HG02623 (cell line): ENCODE measurements around the gene SH3RF3.

Experiments used
- ATAC-seq: cut with Tn5 transposase; IDR thresholded peaks from one replicate; pipeline ENCODE4 v1.9.1; 2021; ENCODE audit warnings: moderate library complexity; ENCODE audit not compliant: unreplicated experiment

SH3RF3 gene

DNA sequence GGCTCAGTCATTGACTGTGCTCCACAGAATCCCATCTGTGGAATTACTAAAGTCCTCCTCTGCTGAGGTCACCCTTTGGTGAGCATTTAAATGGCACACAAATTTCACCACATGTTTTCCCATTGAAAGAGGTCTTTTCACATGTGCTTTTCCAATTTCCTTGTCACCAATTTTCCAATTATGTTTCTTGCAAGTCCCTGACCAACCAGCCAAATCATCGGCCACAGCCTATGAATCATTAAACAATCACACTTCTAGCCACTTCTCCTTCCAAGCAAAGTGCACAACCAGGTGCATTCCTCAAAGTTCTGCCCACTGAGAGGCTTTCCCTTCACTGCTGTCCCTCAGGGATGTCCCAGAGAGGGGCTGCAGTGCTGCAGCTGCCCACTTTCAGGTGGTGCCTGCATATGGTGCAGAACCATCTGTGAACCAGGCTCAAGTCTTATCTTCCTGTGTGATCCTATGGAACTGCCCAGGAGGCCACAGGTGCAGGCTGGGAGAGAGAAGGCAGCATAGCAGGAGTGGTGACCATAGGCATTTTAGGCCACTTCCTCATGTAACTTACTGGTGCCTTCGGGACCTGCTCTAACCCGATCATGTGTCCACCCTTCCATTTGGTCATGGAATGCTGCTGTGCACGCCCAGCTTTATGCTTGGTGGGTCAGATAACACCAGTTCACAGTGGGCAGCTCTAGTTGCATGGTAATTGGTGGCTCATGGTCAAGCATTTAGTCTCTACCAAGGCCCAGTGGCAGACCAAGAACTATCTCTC lies 331.7 kb downstream of the SH3RF3 start:
- no peak for ATAC-seq

DNA sequence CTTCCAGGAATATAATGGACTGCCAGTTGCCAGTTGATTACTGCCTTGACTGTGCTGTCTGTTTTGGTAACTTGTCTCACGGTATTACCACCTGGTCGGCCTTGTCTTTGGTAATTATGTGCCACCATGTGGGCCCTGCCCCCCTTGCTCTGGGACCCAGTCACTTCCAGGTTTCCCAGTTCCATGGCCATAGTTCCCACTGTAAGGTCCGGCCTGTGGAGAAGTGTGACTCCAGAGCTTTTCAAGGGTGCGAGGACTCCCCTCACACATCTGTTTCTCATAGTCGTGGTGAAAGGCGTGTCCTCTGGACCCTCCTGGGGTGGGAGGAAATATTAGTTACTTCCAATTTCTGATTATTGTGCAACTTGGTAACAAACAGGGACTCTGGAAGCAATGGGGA lies 334.2 kb downstream of the SH3RF3 start:
- ATAC-seq = no peak

DNA sequence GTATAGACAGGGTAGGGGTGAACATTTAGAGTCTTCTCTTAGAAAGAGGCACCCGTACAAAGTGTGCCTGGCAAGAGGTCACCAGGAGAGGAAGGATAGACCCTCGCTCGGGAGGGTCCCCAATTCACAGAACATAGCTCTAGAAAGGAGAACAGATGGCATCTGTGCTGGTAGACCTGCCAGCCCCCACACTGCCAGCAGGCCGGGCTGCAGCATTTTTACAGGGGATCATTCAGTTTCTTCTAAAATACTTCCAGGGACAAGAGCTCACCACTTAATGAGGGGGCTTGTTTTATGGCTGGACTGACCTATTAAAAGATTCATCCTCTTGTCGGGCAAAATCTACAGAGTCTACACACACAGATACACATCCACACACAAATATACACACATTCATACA lies 334.9 kb downstream of the SH3RF3 start:
- no peak for ATAC-seq

DNA sequence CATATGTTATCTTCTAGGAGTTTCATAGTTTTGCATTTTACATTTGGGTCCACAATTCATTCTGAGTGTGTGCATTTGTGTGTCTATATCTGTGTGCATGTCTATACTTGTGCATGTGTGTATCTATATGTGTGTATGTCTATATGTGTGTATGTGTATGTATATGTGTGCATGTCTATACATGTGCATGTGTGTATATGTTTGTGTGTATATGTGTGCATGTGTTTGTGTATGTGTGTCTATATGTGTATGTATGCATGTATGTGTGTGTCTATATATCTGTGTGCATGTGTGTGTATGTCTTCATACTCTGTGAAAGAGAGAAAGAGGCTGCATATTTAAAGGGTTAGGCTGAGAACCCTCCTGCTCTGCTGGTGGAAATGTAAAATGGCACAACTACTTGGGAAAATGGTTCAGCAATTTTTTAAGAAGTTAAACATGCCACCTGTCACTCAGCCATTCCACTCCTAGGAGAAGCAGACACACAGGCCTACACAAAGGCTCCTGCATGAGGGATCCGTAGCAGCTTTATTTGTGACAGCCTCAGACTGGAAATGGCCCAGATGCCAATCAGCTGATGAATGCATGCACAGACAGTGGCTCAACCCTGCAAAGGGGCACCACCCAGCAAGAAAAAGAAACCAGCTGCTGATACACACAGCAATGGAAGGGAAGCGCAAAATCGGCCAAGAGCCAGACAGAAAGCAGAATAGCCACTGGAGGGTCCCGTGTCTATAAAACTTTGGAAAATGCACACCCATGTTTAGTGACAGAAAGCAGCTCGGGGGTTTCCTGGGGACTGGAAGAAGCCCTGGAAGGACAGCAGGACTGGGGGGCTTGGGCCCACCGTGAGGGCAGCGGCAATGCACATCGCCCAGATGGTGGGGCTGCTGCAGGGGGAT lies 337.9 kb downstream of the SH3RF3 start:
- ATAC-seq = no peak

DNA sequence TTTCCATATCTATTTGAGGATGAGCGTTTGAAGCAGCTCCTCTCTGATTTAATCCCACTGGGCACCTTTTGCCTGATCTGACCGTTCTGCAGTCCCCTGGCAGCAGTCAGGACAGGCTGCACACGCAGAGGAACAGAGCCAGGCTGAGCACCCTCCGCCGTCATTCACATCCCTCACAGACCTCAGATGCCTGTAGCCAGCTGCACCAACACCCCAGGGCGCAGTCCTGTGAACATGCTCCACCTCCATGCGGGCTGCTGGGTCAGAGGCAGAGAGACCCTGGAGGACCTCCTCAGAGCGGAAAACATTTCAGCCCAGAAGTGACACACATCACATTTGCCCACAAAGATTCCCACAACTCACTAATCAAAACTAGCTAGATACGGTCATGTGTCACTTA lies 338.7 kb downstream of the SH3RF3 start:
- no peak for ATAC-seq

DNA sequence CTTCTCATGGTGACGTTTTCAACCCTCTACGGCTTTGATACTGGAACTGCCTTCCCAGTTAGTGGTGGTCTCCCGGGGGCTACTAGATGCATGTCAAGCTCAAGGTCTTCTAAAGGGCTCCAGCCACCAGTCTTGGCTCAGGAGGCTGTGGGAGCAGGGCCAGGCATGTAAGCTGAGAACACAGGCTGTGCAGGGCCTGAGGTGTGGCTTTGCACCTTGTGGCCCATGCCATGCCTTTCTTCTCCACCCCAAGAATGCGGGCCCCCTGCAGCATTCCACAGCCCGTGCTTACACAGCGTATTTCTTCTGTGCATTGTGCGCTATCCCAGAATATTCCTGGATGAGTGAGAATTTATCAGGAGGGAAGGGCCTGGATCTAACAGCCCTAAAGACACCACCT lies 339.9 kb downstream of the SH3RF3 start:
- ATAC-seq = no peak

DNA sequence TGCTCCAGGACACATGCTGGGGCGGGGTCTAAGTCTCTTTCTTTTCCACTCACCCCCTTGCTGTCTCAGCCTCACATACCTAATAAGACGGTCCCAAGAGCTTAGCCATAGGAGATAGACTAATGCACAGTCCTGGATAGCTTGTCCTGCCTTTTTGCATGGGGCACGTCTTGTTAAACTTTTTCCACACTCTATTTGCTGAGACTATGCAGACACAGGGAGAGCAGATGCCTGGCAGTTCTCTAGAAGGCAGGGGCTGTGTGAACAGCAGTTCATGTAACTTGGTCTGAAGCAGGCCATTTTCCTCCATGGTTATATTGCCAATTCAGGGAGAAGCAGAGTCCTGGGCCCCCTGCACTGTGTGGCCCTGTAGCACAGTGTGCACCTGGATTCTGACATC lies 342.7 kb downstream of the SH3RF3 start:
- ATAC-seq = no peak

DNA sequence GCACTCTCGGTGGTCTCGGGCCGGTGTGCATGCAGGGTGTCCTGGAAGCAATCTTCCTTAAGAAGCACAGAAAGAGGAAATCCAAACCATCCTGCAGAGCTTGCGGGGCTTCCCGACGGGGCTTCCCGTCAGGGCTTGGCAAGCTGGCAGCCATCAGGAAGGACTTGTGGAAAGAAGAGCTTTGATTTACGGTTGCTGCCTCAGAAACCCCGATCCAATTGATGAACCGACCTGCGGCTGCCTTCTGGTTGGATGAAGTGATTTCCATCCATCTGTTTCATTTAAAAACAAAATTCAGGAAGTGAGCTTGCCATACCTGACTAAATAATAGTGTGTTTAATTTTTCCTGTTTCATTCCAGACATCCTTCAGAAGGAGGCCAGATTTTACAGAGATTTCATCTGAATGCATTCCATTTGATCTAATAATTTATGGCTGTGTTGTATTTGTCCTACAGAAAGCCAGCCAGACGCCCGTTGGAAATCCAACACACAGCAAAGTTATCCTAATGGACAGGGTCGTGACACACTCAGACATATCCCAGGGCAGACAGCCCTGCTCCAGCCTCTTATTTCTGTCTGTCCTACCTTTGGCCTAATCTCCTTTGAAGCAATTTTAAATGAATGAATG lies 343.4 kb downstream of the SH3RF3 start:
- ATAC-seq = no peak

DNA sequence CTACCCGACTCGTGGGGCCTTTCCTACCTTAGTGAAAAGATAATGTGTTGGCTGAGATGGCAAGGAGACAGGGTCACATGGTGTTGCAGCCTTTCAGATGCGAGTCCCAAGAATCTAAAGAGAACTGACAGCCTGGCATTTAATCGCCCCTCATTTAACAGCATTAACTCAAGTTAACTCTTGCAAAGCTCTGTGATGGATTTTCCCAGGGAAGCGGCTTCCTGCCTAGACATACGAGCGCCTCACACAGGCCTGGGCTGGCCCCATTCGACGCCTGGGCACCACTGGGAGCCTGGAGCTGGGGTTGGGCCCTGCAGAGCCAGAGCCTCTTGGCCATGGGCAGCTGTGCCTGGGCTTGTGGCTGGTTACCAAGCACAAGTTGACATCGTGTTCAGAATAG lies 344.0 kb downstream of the SH3RF3 start:
- ATAC-seq = no peak

DNA sequence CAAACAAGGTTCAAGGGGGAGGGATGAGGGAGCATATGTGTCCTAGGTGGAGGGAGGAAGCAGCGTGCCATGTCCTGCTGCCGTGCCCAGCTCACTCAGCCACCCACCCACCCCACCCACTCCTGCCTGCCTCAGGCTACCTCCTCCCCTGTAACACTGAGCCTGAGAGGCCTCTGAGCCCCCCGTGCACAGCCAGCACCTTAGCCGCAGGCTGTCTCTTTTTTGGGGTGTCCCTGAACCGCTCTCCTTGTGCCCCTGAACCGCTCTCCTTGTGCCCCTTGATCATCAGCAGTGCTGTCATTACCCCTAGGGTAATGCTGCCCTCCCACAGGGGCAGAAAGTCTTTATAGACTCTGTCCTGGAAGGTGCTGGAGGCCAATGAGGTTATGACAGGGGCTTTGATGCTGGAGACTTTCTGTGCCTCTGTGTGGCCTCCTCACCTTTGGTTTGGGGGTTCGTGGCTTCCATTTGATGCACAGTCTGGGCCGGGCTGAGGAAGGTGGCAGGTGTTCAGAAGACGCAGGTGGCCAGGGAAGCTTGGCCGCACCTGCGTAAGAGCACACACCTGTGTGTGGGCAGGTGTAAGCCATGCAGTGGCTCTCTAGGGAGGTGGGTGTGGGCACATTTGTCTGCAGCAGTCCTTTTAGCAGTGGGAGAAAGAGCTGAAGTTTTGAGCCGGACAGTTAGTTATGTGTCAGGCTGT lies 344.8 kb downstream of the SH3RF3 start:
- ATAC-seq = no peak

DNA sequence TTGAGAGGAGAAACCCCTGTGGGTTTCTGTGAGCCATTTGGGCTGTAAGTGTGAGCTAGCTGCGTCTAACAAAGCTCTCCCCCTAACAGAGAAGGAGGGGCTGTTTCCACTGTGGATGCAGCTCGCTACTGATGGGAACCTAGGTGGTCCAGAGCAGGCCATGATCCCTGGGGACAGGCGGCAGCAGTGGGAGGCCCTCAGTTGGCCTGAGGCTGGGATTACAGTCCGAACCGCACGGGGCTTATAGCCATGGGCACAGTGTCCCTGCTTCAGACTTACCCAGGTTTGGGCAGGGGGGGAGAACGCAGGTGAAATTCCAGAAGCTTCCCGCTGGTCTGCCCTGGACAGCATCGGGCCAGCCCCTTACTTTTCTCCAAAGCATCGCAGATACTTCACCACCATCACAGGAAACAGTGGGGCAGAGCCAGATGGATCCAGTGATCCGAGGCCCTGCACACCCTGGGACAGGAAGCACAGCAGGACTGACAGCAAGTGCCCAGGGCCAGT lies 345.4 kb downstream of the SH3RF3 start:
- ATAC-seq = no peak

DNA sequence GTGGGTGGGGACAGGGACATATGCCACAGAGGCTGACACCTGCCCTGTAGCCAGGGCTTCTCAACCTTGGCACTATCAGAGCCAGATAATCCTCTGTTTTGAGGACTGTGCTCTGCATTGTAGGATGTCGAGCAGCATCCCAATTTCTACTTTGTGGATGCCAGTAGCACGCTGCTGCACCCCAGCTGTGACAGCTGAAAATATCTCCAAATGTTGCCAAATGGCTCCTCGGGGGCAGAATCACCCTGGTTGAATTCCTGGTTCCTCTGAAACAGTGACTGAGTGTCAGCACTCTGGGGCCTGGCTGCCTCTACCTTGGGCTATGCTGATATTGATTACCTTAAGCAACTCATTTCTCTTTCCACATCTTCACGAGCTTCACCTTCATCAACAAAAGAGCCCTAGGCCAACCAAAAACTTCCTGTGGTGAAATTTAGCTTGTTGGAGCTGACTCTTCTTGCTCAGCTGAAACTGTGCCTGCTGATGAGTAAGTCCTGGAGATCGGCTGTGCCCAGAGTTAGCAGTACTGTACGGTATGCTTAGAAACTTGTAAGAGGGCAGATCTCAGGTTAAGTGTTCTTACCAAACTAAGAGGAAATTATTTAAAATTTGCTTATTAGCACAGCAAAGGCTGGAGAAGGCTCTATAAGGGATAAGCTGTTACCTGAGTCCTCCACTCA lies 346.7 kb downstream of the SH3RF3 start:
- ATAC-seq = no peak

DNA sequence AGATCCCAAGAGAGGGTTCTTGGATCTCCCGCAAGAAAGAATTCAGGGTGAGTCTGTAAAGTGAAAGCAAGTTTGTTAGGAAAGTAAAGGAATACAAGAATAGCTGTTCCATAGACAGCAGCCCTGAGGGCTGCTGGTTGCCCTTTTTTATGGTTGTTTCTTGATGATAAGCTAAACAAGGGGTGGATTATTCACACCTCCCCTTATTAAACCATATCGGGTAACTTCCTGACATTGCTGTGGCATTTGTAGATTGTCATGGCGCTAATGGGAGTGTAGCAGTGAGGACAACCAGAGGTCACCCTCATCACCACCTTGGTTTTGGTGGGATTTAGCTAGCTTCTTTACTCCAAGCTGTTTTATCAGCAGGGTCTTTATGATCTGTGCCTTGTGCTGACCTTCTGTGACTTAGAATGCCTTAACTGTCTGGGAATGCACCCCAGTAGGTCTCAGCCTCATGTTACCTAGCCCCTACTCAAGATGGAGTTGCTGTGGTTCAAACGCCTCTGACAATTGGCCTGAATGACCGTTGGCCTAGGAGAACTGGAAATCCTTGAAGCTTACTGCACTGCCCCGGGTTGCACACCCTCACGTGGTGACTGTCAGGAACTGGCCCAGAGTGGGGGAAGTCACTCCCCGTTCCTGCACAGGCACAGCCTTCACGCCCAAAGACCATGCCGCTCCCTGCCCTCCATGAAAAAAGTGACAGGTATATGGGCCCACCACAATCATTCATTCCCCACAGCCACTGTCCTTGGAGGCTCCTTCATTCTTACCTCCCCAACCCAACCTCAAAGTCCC lies 347.8 kb downstream of the SH3RF3 start:
- no peak for ATAC-seq

DNA sequence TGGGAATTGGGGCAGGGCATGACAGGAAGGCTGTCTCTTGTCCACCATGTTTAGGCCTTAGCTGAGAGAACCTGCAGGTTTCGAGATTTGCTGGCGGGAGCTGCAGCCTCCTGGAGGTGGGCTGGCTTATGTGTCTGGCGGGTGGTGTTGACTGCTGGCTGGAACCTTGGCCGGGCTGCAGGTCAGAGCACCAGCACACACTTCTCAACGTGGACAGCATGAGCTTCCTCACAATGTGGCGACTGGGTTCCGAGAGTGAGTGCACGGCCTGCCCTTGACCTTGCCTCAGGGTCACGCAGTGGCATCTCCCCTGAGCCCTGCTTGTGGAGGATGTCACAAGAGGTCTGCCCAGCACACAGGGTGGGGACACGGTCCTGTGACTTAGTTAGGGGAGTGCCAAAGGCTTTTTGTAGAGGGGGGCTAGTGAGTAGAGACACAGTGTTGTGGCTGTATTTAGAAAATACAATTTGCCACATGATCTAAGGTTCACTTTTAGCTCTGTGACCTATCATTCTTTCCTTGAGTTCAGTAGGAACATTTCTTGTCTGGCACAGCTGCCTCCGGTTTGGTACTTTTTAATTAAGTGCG lies 350.0 kb downstream of the SH3RF3 start:
- ATAC-seq = no peak

DNA sequence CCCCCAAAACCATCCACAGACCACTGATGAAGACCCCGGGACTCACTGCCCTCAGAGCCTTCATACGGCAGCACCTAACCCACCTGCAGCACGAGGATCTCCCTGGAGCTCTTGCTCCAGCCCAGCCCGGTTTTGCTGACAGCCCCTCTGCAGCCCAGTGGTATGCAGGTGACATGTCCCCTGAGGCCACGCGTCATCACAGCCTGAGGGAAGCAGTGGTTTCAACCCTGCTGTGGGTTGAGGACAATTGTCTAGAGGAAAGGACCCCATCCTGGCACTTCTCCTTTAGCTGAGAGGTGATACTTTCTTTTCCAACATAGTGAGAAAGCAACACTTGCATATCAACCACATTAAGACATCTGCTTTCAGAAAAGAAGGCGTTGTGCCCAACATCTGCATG lies 350.8 kb downstream of the SH3RF3 start:
- ATAC-seq = no peak

DNA sequence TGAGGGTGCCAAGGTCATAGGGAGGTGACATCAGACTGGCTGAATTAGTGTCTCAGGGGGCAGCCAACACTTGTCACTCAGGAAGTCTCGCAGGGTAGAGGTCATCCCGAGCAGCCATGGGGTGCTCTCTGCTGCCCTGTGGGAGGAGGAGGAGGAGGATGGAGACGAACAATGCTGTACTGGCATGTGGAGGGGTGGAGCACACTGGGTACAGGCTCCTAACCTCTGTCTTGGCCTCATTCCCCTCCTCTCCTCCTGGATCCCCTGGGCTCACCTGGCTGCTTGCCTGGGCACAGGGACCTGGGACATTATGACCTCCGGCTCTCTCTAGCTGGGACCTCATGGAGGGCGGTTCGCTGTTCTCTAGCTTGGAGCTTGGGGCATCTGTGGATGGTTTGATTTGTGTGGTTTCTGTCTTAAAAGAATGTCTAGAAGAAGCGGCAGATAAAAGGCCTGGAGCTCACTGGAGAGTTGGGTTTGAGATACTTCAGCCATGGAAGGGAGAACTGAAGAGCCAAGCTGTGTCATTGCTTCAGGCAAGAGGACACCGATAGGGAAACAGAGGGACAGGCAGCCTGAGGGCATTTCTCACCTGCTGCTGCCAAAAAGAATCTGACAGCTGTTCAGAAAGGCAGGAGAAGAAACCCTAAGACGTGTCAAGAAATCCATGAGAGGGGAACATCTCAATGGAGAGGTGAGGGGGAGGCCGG lies 351.6 kb downstream of the SH3RF3 start:
- no peak for ATAC-seq

DNA sequence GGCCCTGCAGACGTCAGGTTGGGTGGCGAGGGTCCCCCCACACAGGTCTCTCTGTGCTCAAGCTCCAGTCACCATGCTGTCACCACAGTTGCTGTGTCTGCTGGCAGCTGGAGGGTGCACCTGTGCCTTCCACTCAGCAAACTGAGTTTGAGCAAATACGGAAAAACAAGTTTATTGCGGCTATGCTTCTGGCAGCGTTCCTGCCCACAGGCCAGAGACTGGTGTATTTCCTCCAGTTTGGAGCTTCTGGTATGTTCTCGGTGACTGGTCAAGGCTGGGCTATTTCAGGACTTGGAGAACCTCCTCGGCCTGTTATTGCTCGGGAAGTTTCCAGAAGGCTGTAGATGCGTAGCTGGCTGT lies 352.2 kb downstream of the SH3RF3 start:
- ATAC-seq = no peak

DNA sequence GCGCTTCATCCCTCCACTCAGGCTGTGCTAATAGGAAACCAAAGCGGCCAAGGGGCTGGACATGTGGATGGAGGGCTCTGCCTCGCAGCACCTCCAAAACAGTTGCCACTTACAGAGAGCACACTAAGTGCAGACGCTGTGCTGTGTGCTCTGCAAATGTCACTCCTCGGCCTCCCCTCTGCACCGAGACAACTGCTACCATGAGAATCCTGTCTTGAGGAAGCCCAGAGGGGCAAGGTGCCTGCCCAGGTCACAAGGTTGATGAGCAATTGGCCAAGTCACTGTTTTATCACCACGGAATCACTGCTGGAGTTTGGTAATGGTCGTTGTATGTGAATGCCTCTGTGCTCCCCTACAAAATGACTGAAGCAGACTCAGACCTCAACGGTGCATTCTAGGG lies 352.6 kb downstream of the SH3RF3 start:
- ATAC-seq = no peak
